ENCODE results near the gene ZNF311.
"Not testable (repeated sequence)": the region's sequence is repeated elsewhere in the genome, so short reads cannot be mapped to it uniquely, and the experiment has no call there.

Gene ZNF311

DNA sequence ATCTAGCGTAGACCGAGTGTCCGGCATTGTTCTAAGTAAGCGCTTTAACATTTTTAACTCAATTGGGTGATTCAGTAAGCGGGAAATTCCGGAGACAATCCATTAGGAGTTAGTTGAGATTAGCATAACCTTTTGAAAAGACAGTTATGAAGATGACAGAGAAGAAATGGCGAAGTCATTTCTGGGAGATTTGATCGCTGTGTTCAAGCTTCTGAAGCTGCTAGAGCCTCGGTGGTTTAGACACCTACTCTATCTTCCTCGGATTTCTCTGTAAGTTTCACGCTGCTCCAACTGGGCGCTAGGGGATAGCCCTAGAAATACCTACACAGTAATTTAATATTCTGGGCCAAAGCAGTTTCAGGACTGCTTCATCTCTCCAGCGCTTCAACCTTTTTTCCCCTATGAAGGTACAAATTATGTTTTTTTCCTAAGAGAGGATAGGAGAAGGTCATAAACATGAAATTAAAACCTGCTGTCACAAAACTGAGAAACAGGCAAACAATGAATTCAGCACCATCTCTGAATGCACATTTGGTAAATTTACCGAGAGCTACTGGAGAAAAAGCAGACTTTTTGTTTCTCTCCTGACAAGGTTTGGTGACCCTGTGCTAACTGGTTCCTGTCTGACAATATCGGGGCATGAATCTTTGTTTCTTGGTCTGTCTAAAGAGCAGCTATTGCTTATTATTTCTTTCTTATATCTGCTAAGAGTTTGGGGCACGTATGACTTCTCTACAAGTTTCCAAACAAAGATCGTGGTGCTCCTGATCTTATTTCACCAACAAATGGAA, 22.4 kb downstream of the ZNF311 start:
- no peak for DNase-seq (ENCODE audit: low read depth, low spot score)

DNA sequence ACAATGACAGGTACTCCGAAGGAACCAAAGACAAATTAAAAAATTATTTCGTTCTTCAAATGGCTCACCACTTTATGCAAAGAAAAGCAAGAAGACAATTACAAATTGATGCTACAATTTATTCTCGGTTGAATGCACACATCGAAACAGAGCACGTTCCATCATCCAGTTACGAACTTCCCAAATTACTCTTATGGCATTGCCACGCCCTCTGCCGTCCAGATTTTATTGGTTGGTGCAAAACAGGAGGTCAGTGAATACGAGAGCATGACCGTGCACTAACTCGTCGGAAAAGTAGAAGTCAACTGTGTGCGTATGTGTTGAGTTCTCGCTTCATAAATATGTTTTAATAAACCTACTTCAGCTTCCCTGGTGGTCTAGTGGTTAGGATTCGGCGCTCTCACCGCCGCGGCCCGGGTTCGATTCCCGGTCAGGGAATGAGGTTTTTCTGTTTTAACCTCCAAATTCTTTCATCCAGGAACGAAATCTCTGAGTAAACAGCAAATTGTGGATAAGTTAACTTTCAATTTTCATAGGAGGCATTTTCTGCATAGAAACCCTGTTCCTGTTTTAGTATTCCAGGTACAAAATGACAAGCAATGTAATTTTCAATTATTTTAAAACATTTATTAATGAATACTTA, 23.2 kb downstream of the ZNF311 start:
- DNase-seq (ENCODE audit: low read depth, low spot score) = peak; percentile 82

DNA sequence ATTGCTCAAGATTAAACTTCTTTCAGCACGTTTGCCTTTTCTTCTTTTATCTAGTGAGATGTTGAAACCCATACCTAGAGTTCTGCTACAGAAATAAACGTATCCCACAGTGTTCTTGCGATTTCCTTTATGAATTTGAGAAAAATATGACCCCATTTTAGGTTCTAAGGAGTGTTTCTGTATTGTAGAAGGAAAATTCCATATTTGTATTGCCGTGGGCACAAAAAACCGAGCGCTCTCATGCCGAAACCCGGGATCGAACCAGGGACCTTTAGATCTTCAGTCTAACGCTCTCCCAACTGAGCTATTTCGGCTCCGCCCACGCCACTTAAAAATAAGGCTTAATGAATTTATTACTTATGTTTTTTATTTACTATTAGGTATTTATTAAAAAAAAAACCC, 23.7 kb downstream of the ZNF311 start:
- DNase-seq (ENCODE audit: low read depth, low spot score) = no peak

DNA sequence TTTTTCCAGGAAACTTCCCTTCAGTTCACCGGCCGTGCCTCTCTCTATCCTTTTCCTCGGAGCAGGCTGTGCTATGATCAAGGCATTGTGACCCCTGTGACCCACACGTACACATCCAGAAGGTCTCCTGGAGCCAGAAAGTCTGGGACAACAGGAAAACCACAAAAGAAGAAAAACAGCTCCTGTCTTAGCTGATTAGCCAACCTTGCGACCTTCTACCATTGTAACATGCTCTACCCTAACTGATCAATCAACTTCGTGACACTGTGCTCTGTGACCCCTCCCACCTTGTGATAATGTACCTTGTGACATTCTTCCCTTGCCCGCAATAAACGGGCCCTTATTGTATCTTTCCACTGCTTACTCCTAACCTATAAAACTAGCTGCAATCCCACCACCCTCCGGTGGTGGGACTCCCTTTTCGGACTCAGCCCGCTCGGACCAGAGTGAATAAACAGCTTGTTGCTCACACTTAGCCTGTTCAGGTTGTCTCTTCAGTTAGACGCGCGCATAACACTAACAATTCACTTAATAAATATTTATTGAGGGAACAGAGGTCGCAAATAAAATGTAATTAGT, 24.2 kb downstream of the ZNF311 start:
- DNase-seq (ENCODE audit: low read depth, low spot score) = peak; percentile 55

DNA sequence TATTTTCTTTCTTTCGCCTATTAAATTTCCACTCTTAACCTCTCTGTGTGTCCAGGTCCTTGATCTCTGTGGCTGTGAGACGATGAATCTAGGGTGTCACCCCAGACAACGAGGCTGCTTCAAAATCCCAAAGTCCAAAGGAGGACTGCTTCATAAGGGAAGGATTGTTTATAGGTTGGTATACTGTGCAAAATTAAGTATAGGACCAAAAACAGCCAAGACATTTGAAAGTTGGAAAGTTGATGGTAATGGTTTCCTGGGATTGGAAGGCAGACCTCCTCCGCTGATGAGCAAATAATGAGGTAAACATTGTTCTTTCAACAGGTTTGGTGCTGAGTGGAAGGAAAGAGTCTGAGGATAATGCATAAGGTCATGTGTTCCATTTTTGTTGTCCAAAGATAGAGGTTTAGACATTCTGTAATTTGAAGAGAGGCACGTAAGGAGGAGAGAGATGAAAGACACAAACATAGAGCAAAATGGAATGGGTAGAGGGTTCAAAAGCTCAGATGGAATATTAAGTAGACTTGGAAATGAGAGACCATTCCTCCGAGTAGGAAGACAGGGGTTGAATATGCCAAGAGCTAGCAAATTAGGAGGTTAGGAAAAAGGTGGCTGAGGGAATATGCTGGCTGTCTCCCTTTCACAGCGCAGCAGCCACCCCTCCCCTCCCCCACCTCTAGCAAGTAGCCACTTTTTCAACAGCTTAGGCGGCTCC, 24.8 kb downstream of the ZNF311 start:
- no peak for DNase-seq (ENCODE audit: low read depth, low spot score)

DNA sequence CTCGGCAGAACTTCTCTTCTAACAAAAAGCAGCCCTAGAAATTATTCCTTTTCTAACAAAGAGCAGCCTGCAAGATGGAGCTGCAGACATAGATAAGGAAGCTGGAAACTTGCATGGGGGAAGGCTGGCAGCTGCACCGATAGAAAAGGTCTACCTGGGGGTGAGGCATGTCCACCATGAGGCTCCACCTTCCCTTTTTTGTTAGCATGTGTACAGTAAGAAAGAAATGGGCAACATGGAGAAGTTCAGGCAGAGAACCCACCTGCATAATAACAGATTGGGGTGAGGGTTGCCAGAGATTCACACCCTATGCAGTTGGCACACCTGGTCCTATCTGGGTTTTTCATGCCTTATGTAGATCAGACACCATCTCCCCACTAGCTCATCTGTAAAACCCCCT, 25.4 kb downstream of the ZNF311 start:
- no peak for DNase-seq (ENCODE audit: low read depth, low spot score)

DNA sequence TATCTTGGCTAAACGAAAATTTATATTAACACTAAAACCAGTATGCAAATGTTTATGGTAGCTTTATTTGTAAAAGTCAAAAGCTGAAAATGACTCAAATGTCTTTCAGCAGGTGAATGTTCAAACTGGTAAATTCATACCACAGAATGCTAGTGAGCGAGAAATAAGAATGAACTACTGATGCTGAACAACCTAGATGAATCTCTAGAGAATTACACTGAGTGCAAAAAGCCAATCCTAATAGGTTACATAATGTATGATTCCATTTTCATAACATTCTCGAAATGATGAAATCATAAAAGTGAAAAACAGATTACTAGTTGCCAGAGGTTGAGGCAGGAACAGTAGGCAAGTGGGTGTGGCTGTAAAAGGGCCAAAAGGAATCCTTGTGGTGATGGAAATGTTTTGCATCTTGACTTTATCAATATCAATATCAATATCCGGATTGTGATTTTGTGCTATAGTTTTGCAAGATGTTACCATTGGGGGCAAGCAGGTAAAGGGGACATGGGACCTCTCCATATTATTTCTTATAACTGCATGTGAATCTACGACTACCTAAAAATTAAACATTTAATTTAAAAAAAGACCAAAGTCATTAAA, 26.1 kb downstream of the ZNF311 start:
- no peak for DNase-seq (ENCODE audit: low read depth, low spot score)

DNA sequence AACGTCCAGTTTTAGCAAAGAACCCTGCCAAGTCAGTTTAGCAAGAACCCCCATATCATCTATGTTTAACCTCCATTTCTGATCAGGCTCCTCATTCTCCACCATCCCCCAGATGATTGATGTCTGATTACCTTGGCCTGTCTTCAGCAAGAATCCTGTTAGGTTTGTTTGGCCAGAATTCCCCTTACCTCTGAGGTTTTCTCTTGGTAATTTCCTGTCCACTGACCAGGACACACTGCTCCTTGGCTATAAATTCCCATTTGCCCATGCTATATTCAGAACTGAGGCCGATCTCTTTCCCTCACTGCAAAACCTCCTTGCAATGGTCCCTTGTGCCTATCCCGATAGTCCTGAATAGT, 27.0 kb downstream of the ZNF311 start:
- DNase-seq (ENCODE audit: low read depth, low spot score) = no peak

DNA sequence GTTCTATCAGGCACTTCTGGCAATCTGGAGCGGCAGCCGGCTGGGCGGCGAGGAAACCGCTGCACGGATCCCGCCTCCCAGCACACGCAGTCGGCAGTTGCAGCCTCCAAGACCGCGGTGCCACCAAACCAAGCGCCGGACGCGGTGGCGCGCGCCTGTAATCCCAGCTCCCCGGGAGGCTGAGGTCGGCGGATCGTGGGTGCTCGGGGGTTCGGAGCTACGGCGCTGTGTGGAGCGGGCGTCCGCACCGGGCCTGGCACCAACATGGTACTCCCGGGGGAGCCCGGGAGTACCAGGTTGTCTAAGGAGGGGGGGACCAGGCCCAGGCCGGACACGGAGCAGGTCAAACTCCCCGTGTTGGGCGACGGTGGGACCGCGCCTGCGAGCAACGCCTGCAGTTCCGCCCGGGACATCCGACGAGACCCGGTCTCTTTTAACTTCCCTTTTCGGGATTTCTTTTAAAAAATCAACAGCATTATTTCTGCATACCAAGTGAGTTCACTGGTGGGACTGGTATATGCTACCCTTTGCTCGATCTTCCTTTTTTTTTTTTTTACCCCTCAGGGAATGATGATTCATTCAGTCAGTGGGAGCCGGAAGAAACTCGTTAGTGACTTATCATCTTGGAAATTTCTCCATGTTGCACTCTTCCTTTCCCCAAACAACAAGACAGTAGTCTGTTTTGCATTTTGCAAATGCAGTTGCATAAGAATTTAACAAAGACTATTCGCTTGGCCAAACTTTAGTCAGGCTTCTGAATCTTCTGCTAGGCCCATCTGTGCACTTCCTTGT, 27.6 kb downstream of the ZNF311 start:
- no peak for DNase-seq (ENCODE audit: low read depth, low spot score)

DNA sequence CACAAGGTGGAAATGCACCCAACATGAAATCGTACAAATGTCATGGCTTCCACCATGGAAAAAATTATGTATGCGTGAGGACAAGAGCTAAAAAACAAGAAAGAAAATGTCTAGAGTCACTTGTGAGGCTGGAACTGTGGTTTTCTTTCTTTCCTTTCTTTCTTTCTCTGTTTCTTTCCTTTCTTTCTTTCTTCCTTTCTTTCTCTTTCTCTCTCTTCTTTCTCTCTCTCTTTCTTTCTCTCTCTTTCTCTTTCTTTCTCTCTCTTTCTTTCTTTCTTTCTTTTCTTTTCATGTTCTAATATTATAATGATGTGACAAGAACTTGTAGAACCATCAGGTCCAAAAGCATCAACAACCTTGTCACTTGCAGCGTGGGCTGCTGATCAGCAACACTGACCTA, 28.4 kb downstream of the ZNF311 start:
- no peak for DNase-seq (ENCODE audit: low read depth, low spot score)

DNA sequence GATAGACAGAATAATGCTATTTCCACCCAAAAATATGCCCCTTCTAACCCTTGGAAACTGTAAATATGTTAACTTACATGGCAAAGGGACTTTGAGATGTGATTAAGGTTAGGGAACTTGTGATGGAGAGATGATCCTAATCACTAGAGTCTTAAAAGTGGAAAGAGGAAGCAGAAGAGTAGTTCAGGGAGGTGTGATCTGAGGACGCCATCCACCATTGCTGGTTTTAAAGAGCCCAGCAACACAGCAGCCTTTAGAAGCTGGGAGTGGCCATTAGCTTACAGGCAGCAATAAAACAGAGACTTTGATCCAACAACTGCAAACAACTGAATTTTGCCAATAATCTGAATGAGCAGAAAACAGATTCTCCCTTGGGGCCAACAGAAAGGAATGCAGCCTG, 30.6 kb downstream of the ZNF311 start:
- DNase-seq (ENCODE audit: low read depth, low spot score) = no peak

DNA sequence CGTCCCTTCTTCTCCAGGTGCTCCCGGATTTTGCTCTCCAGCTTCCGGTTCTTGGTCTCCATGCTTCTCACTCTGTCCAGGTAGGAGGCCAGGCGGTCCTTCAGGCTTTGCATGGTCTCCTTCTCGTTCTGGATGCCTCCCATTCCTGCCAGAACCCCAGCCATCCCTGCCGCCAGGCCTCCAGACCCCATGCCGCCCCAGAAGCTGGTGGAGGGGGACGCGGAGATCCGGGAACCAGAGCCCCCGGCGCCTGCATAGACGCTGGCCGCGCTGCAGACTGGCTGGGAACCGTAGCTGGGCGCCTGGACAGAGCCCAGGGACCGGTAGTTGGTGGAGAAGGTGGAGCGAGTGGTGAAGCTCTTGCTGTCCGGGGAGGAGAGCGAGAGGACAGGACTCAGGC, 35.1 kb downstream of the ZNF311 start:
- not testable (repeated sequence) for DNase-seq (ENCODE audit: low read depth, low spot score)

DNA sequence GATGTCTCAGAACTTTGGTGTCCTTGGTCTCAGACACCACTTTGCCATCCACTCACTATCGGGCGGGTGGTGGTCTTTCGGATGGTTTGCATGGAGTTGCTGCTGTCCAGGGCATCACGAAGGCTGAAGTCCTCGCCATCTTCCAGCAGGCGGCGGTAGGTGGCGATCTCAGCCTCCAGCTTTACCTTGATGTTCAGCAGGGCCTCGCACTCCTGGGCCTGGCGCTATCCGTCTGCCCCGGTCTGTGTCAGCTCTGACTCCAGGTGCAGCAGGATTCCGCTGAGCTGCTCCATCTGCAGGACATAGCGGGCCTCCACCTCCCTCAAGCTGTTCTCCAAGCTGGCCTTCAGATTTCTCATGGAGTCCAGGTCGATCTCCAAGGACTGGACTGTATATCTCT, 36.0 kb downstream of the ZNF311 start:
- DNase-seq (ENCODE audit: low read depth, low spot score) = no peak

DNA sequence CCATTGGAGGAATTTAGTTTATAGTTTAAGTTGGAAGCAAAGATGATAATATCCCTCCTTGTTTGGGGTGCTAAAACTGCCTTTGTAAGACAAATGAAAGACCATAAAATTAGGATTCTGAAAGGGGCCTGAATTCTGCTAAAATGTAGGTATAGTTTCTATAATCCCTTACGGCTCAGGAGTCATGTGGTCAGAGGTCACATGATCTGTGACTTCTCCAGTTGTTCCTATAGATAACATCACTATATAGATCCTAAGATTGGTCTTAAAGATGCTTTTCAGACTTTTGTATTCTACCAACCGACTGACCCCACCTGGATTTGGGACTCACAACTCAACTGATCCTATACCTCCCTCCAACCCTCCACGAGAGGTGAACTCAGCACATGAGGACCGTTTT, 36.6 kb downstream of the ZNF311 start:
- no peak for DNase-seq (ENCODE audit: low read depth, low spot score)

DNA sequence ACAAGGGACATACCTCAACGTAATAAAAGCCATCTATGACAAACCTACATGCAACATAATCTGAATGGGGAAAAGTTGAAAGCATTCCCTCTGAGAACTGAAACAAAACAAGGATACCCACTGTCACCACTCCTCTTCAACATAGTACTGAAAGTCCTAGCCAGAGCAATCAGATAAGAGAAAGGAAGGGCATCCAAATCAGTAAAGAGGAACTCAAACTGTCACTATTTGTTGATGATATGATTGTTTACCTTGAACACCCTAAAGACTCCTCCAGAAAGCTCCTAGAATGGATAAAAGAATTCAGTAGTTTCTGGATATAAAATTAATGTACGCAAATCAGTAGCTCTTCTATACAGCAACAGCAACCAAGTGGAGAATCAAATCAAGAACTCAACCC, 39.4 kb downstream of the ZNF311 start:
- no peak for DNase-seq (ENCODE audit: low read depth, low spot score)

DNA sequence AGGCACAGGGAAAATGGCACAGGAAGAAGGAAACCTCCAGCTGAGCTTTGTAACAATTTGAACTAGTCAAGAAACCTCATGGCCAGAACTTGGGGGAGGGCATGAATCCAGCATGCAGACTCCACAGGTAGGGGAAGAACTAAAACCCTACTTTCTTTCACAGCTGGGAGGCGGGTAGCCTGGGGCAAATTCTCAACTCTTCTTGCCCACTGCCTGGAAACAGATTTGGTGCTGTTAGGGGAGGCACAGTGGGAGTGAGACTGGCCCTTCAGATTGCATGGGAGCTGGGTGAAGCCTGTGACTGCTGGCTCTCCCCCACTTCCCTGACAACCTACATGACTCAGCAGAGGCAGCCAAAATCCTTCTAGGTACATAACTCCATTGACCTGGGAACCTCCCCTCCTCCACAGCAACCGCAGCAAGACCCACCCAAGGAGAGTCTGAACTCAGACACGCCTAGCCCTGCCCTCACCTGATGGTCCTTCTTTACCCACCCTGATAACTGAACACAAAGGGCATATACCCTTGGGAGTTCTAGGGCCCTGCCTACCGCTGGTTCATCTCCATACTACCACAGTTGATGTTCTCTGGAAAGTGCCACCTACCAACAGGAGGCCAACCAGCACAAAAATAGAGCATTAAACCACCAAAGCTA, 44.1 kb downstream of the ZNF311 start:
- no peak for DNase-seq (ENCODE audit: low read depth, low spot score)

DNA sequence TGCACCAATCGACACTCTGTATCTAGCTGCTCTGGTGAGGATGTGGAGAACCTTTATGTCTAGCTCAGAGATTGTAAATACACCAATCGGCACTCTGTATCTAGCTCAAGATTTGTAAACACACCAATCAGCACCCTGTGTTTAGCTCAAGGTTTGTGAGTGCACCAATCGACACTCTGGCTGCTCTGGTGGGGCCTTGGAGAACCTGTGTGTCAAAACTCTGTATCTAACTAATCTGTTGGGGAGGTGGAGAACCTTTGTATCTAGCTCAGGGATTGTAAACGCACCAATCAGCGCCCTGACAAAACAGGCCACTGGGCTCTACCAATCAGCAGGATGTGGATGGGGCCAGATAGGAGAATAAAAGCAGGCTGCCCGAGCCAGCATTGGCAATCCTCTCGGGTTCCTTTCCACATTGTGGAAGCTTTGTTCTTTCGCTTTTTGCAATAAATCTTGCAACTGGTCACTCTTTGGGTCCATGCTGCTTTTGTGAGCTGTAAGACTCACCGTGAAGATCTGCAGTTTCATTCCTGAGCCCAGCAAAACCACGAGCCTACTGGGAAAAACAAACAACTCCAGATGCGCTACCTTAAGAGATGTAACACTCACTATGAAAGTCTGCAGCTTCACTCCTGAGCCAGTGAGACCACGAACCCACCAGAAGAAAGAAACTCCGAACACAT, 46.4 kb downstream of the ZNF311 start:
- not testable (repeated sequence) for DNase-seq (ENCODE audit: low read depth, low spot score)

DNA sequence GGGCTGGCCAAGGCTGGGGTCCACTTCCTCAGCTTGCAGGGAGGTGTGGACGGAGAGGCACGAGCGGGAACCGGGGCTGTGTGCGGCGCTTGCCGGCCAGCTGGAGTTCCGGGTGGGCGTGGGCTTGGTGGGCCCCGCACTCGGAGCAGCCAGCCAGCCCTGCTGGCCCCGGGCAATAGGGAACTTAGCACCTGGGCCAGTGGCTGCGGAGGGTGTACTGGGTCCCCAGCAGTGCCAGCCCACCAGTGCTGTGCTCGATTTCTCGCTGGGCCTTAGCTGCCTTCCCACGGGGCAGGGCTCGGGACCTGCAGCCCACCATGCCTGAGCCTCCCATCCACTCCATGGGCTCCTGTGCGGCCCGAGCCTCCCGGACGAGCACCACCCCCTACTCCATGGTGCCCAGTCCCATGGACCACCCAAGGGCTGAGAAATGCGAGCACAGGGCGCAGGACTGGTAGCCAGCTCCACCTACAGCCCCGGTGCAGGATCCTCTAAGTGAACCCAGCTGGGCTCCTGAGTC, 47.3 kb downstream of the ZNF311 start:
- DNase-seq (ENCODE audit: low read depth, low spot score) = not testable (repeated sequence)

DNA sequence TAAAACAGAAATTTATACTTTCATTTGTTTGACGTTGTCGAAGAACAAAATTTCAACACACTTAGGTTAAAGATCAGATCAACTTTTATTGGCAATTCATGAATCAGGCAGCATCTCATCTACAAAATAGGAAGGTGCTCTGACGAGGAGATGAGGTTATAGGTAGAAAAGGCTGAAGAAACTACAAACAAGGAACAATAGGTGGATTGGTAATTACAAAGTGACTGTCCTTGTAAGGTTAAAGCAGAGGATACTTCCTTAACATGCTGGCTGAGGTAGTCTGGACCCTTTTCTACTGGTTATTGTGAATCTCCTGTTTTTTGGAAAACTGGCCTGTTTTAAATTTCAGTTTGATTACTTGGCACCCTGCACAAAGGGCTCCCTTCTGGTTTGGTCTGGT, 48.8 kb downstream of the ZNF311 start:
- no peak for DNase-seq (ENCODE audit: low read depth, low spot score)

Measured in brain pericyte (primary cell).